ENCODE results near the gene PEX19.

The PEX19 gene

DNA sequence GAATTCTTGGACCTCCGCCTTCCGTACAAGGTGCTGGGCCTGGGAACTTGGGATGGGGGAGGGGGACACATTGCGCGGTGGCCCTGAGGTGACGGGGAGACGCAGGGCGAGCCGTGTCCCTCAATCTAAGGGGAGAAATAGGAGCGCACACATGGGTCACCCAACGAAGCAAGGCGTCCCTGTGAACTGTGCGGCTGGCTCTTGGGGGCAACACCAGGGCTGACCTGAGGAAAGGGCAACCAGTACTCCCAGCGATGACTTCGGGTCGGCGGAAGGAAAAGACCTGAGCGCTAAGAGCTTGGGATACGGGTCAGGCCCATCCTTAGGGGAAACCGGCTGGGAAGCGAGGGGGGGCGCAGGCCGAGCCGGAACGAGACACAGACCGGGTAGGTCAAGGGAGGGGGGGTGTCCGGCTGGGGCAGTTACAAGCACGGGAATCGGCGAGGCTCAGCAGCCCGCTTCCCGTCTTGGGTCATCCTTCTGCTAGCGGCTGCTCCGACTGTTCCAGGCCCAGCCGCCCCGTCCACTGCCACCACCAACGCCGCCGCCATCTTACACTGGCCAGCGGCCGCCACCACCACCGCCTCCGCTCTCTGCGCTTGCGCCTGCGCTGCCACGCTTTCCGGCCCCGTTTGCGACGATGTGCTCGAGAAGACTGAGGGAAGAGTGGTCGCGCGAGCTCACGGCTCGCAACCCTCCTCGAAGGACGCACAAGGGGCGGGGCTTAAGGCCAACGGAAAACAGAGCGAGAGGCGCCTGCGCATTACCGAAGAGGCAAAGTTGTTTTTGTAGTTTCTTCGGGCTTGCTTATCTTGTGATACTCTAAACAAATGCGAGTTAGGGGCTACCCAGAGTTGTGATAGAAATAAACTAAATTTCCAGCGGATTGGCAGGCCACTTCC lies 22.8 kb downstream of the PEX19 start, which contains the start of gene DCAF8 (continued):
- no peak for TF ChIP-seq ZNF768 (tag by site-specific recombination; IDR thresholded peaks at IDR 0.05)
- no peak for TF ChIP-seq ZNF645 (tag by site-specific recombination; IDR thresholded peaks at IDR 0.05)
- TF ChIP-seq OVOL3 (tag by site-specific recombination; IDR thresholded peaks at IDR 0.05): no peak
- TF ChIP-seq, protein P1, sequence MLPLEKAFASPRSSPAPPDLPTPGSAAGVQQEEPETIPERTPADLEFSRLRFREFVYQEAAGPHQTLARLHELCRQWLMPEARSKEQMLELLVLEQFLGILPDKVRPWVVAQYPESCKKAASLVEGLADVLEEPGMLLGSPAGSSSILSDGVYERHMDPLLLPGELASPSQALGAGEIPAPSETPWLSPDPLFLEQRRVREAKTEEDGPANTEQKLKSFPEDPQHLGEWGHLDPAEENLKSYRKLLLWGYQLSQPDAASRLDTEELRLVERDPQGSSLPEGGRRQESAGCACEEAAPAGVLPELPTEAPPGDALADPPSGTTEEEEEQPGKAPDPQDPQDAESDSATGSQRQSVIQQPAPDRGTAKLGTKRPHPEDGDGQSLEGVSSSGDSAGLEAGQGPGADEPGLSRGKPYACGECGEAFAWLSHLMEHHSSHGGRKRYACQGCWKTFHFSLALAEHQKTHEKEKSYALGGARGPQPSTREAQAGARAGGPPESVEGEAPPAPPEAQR (tag by site-specific recombination; IDR thresholded peaks at IDR 0.05): no peak
- TF ChIP-seq, protein P2, sequence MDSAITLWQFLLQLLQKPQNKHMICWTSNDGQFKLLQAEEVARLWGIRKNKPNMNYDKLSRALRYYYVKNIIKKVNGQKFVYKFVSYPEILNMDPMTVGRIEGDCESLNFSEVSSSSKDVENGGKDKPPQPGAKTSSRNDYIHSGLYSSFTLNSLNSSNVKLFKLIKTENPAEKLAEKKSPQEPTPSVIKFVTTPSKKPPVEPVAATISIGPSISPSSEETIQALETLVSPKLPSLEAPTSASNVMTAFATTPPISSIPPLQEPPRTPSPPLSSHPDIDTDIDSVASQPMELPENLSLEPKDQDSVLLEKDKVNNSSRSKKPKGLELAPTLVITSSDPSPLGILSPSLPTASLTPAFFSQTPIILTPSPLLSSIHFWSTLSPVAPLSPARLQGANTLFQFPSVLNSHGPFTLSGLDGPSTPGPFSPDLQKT (IDR thresholded peaks at IDR 0.05; ENCODE audit: borderline replicate concordance, low read depth, low read length): no peak
- TF ChIP-seq ZNF433 (tag by site-specific recombination; IDR thresholded peaks at IDR 0.05; ENCODE audit: low read depth): no peak
- TF ChIP-seq ZNF335 (tag by site-specific recombination; conservative IDR thresholded peaks at IDR 0.05): peak; percentile 68
- peak; percentile 75; the same call in 1 of the 2 replicates for TF ChIP-seq ZNF792 (tag by site-specific recombination; IDR thresholded peaks at IDR 0.05)
- TF ChIP-seq, protein P3, sequence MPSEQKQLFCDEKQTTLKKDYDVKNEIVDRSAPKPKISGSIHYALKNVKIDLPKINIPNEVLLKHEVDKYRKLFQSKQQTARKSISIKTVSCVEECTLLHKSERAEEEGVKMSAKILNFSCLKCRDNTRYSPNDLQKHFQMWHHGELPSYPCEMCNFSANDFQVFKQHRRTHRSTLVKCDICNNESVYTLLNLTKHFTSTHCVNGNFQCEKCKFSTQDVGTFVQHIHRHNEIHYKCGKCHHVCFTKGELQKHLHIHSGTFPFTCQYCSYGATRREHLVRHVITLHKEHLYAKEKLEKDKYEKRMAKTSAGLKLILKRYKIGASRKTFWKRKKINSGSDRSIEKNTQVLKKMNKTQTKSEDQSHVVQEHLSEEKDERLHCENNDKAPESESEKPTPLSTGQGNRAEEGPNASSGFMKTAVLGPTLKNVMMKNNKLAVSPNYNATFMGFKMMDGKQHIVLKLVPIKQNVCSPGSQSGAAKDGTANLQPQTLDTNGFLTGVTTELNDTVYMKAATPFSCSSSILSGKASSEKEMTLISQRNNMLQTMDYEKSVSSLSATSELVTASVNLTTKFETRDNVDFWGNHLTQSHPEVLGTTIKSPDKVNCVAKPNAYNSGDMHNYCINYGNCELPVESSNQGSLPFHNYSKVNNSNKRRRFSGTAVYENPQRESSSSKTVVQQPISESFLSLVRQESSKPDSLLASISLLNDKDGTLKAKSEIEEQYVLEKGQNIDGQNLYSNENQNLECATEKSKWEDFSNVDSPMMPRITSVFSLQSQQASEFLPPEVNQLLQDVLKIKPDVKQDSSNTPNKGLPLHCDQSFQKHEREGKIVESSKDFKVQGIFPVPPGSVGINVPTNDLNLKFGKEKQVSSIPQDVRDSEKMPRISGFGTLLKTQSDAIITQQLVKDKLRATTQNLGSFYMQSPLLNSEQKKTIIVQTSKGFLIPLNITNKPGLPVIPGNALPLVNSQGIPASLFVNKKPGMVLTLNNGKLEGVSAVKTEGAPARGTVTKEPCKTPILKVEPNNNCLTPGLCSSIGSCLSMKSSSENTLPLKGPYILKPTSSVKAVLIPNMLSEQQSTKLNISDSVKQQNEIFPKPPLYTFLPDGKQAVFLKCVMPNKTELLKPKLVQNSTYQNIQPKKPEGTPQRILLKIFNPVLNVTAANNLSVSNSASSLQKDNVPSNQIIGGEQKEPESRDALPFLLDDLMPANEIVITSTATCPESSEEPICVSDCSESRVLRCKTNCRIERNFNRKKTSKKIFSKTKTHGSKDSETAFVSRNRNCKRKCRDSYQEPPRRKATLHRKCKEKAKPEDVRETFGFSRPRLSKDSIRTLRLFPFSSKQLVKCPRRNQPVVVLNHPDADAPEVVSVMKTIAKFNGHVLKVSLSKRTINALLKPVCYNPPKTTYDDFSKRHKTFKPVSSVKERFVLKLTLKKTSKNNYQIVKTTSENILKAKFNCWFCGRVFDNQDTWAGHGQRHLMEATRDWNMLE (tag by site-specific recombination; conservative IDR thresholded peaks at IDR 0.05; ENCODE audit: low read depth): peak; percentile 9; the same call in 1 of the 2 replicates
- TF ChIP-seq ZNF10 (tag by site-specific recombination; IDR thresholded peaks at IDR 0.05): 0 out of 2 replicates have a peak, but pooled peaks have one; percentile 8
- peak; percentile 66; the same call in 1 of the 2 replicates for TF ChIP-seq ZBTB48 (tag by site-specific recombination; IDR thresholded peaks at IDR 0.05)
- TF ChIP-seq OSR2 (tag by site-specific recombination; IDR thresholded peaks at IDR 0.05): peak; percentile 20; the same call in 1 of the 2 replicates
- TF ChIP-seq ZNF558 (tag by site-specific recombination; IDR thresholded peaks at IDR 0.05): no peak
- no peak for TF ChIP-seq ZNF157 (tag by site-specific recombination; IDR thresholded peaks at IDR 0.05)
- TF ChIP-seq PBX3 (CRISPR knock-in tag; IDR thresholded peaks at IDR 0.05): no peak
- TF ChIP-seq PRDM4 (tag by site-specific recombination; IDR thresholded peaks at IDR 0.05): peak; percentile 42; the same call in 1 of the 2 replicates
- TF ChIP-seq, protein P4, sequence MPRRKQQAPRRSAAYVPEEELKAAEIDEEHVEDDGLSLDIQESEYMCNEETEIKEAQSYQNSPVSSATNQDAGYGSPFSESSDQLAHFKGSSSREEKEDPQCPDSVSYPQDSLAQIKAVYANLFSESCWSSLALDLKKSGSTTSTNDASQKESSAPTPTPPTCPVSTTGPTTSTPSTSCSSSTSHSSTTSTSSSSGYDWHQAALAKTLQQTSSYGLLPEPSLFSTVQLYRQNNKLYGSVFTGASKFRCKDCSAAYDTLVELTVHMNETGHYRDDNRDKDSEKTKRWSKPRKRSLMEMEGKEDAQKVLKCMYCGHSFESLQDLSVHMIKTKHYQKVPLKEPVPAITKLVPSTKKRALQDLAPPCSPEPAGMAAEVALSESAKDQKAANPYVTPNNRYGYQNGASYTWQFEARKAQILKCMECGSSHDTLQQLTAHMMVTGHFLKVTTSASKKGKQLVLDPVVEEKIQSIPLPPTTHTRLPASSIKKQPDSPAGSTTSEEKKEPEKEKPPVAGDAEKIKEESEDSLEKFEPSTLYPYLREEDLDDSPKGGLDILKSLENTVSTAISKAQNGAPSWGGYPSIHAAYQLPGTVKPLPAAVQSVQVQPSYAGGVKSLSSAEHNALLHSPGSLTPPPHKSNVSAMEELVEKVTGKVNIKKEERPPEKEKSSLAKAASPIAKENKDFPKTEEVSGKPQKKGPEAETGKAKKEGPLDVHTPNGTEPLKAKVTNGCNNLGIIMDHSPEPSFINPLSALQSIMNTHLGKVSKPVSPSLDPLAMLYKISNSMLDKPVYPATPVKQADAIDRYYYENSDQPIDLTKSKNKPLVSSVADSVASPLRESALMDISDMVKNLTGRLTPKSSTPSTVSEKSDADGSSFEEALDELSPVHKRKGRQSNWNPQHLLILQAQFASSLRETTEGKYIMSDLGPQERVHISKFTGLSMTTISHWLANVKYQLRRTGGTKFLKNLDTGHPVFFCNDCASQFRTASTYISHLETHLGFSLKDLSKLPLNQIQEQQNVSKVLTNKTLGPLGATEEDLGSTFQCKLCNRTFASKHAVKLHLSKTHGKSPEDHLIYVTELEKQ (tag by site-specific recombination; IDR thresholded peaks at IDR 0.05; ENCODE audit: borderline replicate concordance): no peak; the same call in 1 of the 2 replicates
- peak; percentile 79; the same call in 1 of the 2 replicates for TF ChIP-seq GLI4 (tag by site-specific recombination; IDR thresholded peaks at IDR 0.05)
- no peak; the same call in none of the 2 replicates for TF ChIP-seq CTCF (tag by site-specific recombination; IDR thresholded peaks at IDR 0.05)
